Liver (tissue), 9 donors: ENCODE results near the gene RTL10. TPM values are rescaled to one million over a fixed set of nuclear protein-coding genes. Genes with fewer than 3 reads are reported as not detected.

ENCODE experiments used
- DNase-seq: peaks from one replicate; pipeline ENCODE4 v3.0.0-alpha.2; 2017; ENCODE audit warnings: low spot score
- H3K27ac ChIP-seq, 2 donors: one replicate each; pipeline ENCODE4 v1.7.0; 2013; ENCODE audit warnings: inconsistent platforms in 2 of 2, low read length in 2 of 2, control low read depth in 1 of 2, low read depth in 1 of 2, mild to moderate bottlenecking in 1 of 2
- H3K27me3 ChIP-seq, 4 donors: one replicate each; pipeline versions ENCODE4 v1.6.1 to v1.7.0; 2013; ENCODE audit warnings: low read length in 3 of 4, inconsistent platforms in 1 of 4, mild to moderate bottlenecking in 1 of 4, moderate library complexity in 1 of 4; ENCODE audit not compliant: control insufficient read depth in 4 of 4, insufficient read depth in 4 of 4
- H3K36me3 ChIP-seq, 4 donors: one replicate each; pipeline versions ENCODE4 v1.6.1 to v1.7.0; 2013; ENCODE audit warnings: low read length in 3 of 4, mild to moderate bottlenecking in 3 of 4, low read depth in 1 of 4, moderate library complexity in 1 of 4; ENCODE audit not compliant: control insufficient read depth in 4 of 4, insufficient read depth in 3 of 4
- H3K4me1 ChIP-seq, 4 donors: one replicate each; pipeline versions ENCODE4 v1.6.1 to v1.7.0; 2013; ENCODE audit warnings: low read length in 3 of 4, mild to moderate bottlenecking in 3 of 4, moderate library complexity in 1 of 4; ENCODE audit not compliant: control insufficient read depth in 4 of 4, insufficient read depth in 4 of 4
- H3K4me3 ChIP-seq, 3 donors: one replicate each; pipeline versions ENCODE4 v1.6.1 to v1.7.0; 2013; ENCODE audit warnings: low read length in 3 of 3, control low read depth in 1 of 3, low read depth in 1 of 3, mild to moderate bottlenecking in 1 of 3
- H3K9ac ChIP-seq, 2 donors: one replicate each; pipeline ENCODE4 v1.7.0; 2013; ENCODE audit warnings: low read length in 2 of 2, mild to moderate bottlenecking in 2 of 2, moderate library complexity in 2 of 2, control low read depth in 1 of 2, low read depth in 1 of 2
- H3K9me3 ChIP-seq, 4 donors: one replicate each; pipeline versions ENCODE4 v1.6.1 to v1.7.0; 2013; ENCODE audit warnings: low read length in 3 of 4; ENCODE audit not compliant: control insufficient read depth in 4 of 4
- ATF3 ChIP-seq: IDR thresholded peaks from 2 replicates; pipeline ENCODE4 v1.6.1; 2016; ENCODE audit warnings: antibody characterized with exemption
- CTCF ChIP-seq: fragments of 150-350 bp; IDR thresholded peaks from 2 replicates; pipeline ENCODE4 v1.5.1; 2017; ENCODE audit warnings: improper control_type of control experiment, low read depth, low read length; ENCODE audit not compliant: missing input control
- EGR1 ChIP-seq, 2 donors: IDR thresholded peaks; 2 replicates each; pipeline ENCODE4 v1.6.1; 2016 to 2018; ENCODE audit warnings: antibody characterized with exemption in 2 of 2, low read depth in 2 of 2
- FOXA2 ChIP-seq: IDR thresholded peaks from 2 replicates; pipeline ENCODE4 v1.6.1; 2016; ENCODE audit warnings: antibody characterized with exemption
- GABPA ChIP-seq, 2 donors: IDR thresholded peaks in 1 of 2; conservative IDR thresholded peaks in 1 of 2; 2 replicates each; pipeline ENCODE4 v1.6.1; 2016; ENCODE audit warnings: antibody characterized with exemption in 2 of 2, mild to moderate bottlenecking in 1 of 2, moderate library complexity in 1 of 2
- HNF4A ChIP-seq, 2 donors: conservative IDR thresholded peaks; 2 replicates each; pipeline ENCODE4 v1.6.1; 2016; ENCODE audit warnings: antibody characterized with exemption in 2 of 2, mild to moderate bottlenecking in 2 of 2
- HNF4G ChIP-seq: IDR thresholded peaks from 2 replicates; pipeline ENCODE4 v1.6.1; 2016; ENCODE audit warnings: antibody characterized with exemption
- JUND ChIP-seq, 2 donors: IDR thresholded peaks; 2 replicates each; pipeline ENCODE4 v1.6.1; 2016; ENCODE audit warnings: antibody characterized with exemption in 2 of 2
- MAX ChIP-seq: IDR thresholded peaks from 2 replicates; pipeline ENCODE4 v1.6.1; 2016; ENCODE audit warnings: antibody characterized with exemption
- NR2F2 ChIP-seq: IDR thresholded peaks from 2 replicates; pipeline ENCODE4 v1.6.1; 2016; ENCODE audit warnings: antibody characterized with exemption
- RAD21 ChIP-seq, 2 donors: IDR thresholded peaks; 2 replicates each; pipeline ENCODE4 v1.6.1; 2016; ENCODE audit warnings: antibody characterized with exemption in 2 of 2, mild to moderate bottlenecking in 2 of 2
- REST ChIP-seq: IDR thresholded peaks from 2 replicates; pipeline ENCODE4 v1.6.1; 2016; ENCODE audit warnings: antibody characterized with exemption, mild to moderate bottlenecking
- RXRA ChIP-seq, 2 donors: IDR thresholded peaks; 2 replicates each; pipeline ENCODE4 v1.6.1; 2017 to 2018; ENCODE audit warnings: antibody characterized with exemption in 2 of 2, mild to moderate bottlenecking in 1 of 2
- SP1 ChIP-seq: IDR thresholded peaks from 2 replicates; pipeline ENCODE4 v1.6.1; 2018; ENCODE audit warnings: antibody characterized with exemption, mild to moderate bottlenecking
- TAF1 ChIP-seq: conservative IDR thresholded peaks from 2 replicates; pipeline ENCODE4 v1.6.1; 2016; ENCODE audit warnings: antibody characterized with exemption, mild to moderate bottlenecking
- YY1 ChIP-seq: IDR thresholded peaks from 2 replicates; pipeline ENCODE4 v1.6.1; 2016; ENCODE audit warnings: antibody characterized with exemption, mild to moderate bottlenecking
- WGBS: extraction: QIAGEN DNeasy Blood & Tissue Kit; methylation state at CpG from one replicate; pipeline ENCODE4 v1.1.7; 2013; 5-methylcytosine and 5-hydroxymethylcytosine counted together
- polyA plus RNA-seq, 2 donors: library from polyadenylated mRNA; stranded (reverse) in 1 of 2; unstranded in 1 of 2; fragments of 200-250 nt in 1 of 2; fragments of >200 nt in 1 of 2; fragmentation: Nextera tagmentation in 1 of 2; extraction: Ambion mirVana in 1 of 2; gene quantifications; one replicate each; pipeline versions ENCODE4 v1.2.1 to v1.2.3, GENCODE V29; 2013 to 2015
- total RNA-seq, 2 donors: library from RNA; depleted of rRNA; stranded (reverse); fragments of >200 nt; gene quantifications; one replicate each; pipeline ENCODE4 v1.2.3, GENCODE V29; 2014
- donor health status: healthy.
- donor health status: healthy.
- donor health status: healthy.
- donor health status: healthy.
- donor health status: healthy.

Gene RTL10
- total and polyA plus RNA-seq, 4 donors = 4.2 to 8.3 (median 7.4) TPM

- TF ChIP-seq FOXA2 (no peak), YY1 (no peak), RAD21 (IDR thresholded peaks at IDR 0.05) (no peak), GABPA (IDR thresholded peaks at IDR 0.05 in 1 of 2, conservative IDR thresholded peaks at IDR 0.05 in 1 of 2) (no peak), CTCF (no peak), SP1 (no peak), JUND (IDR thresholded peaks at IDR 0.05) (no peak), MAX (no peak), REST (no peak), ATF3 (no peak), RXRA (IDR thresholded peaks at IDR 0.05) (no peak), EGR1 (IDR thresholded peaks at IDR 0.05; ENCODE audit: low read depth in 2 of 2) (no peak), TAF1 (no peak), HNF4A (conservative IDR thresholded peaks at IDR 0.05) (no peak), HNF4G (no peak), NR2F2 (no peak)
- no peaks in the 10 kb centered on the region for H3K9me3 ChIP-seq
- 97% methylated on average over 12 of the region's 12 CpGs for WGBS
- H3K4me1 ChIP-seq = peaks cover 10 to 35% (median 26%) of the 10 kb centered on the region in 4 donors
- no peak overlapping the region for H3K9ac ChIP-seq
- peaks cover 0 to 13% (median 9%) of the 10 kb centered on the region in 4 donors for H3K36me3 ChIP-seq
- H3K4me3 ChIP-seq = no peak overlapping the region
- H3K27me3 ChIP-seq = no peaks in the 10 kb centered on the region
- no peak for DNase-seq
- no peak overlapping the region for H3K27ac ChIP-seq
Measured at GRCh38 chr22:19852177-19852781, 2.4 kb downstream of the RTL10 start.

GRCh38 chr22:19851291-19852176, 3.1 kb downstream of the RTL10 start:
- H3K27ac ChIP-seq = no peak overlapping the region

More at GRCh38 chr22:19851291-19852176, 3.1 kb downstream of the RTL10 start:
- no peak overlapping the region for H3K9ac ChIP-seq
- peaks cover 10 to 35% (median 26%) of the 10 kb centered on the region in 4 donors for H3K4me1 ChIP-seq
- no peak for DNase-seq
- no peaks in the 10 kb centered on the region for H3K9me3 ChIP-seq
- TF ChIP-seq REST (no peak), MAX (no peak), RAD21 (IDR thresholded peaks at IDR 0.05) (no peak), SP1 (no peak), FOXA2 (no peak)
- peaks cover 0 to 13% (median 9%) of the 10 kb centered on the region in 4 donors for H3K36me3 ChIP-seq
- H3K27me3 ChIP-seq = no peaks in the 10 kb centered on the region
- WGBS = 95% methylated on average over 21 of the region's 21 CpGs
- H3K4me3 ChIP-seq = no peak overlapping the region
